GM08714 (cell line): ENCODE results near the gene BNC2.

Source experiments
- H3K4me3 ChIP-seq: fragments of 200-500 bp; sonication (Bioruptor generic); 2 replicates; pipeline ENCODE4 v1.5.1; 2014; ENCODE audit warnings: mild to moderate bottlenecking, low read length, inconsistent platforms
- ZNF274 ChIP-seq: IDR thresholded peaks from 2 replicates; pipeline ENCODE4 v1.6.1; 2012; ENCODE audit warnings: mild to moderate bottlenecking, low read depth, low read length

Gene BNC2

GRCh38 chr9:16645970-16646369 lies 224.5 kb downstream of the BNC2 start:
- no peak for TF ChIP-seq ZNF274
- H3K4me3 ChIP-seq = no peak overlapping the region

GRCh38 chr9:16642421-16643109 lies 227.9 kb downstream of the BNC2 start:
- no peak for TF ChIP-seq ZNF274
- no peak overlapping the region for H3K4me3 ChIP-seq

GRCh38 chr9:16640649-16641048 lies 229.8 kb downstream of the BNC2 start:
- no peak for TF ChIP-seq ZNF274
- no peak overlapping the region for H3K4me3 ChIP-seq

GRCh38 chr9:16639644-16640043 lies 230.8 kb downstream of the BNC2 start:
- H3K4me3 ChIP-seq = no peak overlapping the region
- TF ChIP-seq ZNF274 = no peak

- no peak for TF ChIP-seq ZNF274
- no peak overlapping the region for H3K4me3 ChIP-seq
Observed at GRCh38 chr9:16637911-16638310, 232.6 kb downstream of the BNC2 start.

GRCh38 chr9:16637218-16637617 lies 233.3 kb downstream of the BNC2 start:
- H3K4me3 ChIP-seq = no peak overlapping the region
- no peak for TF ChIP-seq ZNF274

GRCh38 chr9:16633794-16634193 lies 236.7 kb downstream of the BNC2 start:
- no peak overlapping the region for H3K4me3 ChIP-seq
- TF ChIP-seq ZNF274 = no peak

- H3K4me3 ChIP-seq = no peak overlapping the region
- no peak for TF ChIP-seq ZNF274
Observed at GRCh38 chr9:16628413-16628812, 242.1 kb downstream of the BNC2 start.

GRCh38 chr9:16627967-16628366 lies 242.5 kb downstream of the BNC2 start:
- no peak overlapping the region for H3K4me3 ChIP-seq
- TF ChIP-seq ZNF274 = no peak

- H3K4me3 ChIP-seq = no peak overlapping the region
Observed at GRCh38 chr9:16627521-16627920, 242.9 kb downstream of the BNC2 start.

GRCh38 chr9:16626577-16627130 lies 243.8 kb downstream of the BNC2 start:
- no peak overlapping the region for H3K4me3 ChIP-seq

More at GRCh38 chr9:16627521-16627920, 242.9 kb downstream of the BNC2 start:
- TF ChIP-seq ZNF274 = no peak

GRCh38 chr9:16625811-16626210 lies 244.7 kb downstream of the BNC2 start:
- no peak for TF ChIP-seq ZNF274
- H3K4me3 ChIP-seq = no peak overlapping the region

More at GRCh38 chr9:16626577-16627130, 243.8 kb downstream of the BNC2 start:
- no peak for TF ChIP-seq ZNF274

GRCh38 chr9:16625161-16625631 lies 245.3 kb downstream of the BNC2 start:
- no peak overlapping the region for H3K4me3 ChIP-seq
- TF ChIP-seq ZNF274 = no peak

GRCh38 chr9:16624744-16625117 lies 245.7 kb downstream of the BNC2 start:
- H3K4me3 ChIP-seq = no peak overlapping the region
- no peak for TF ChIP-seq ZNF274

GRCh38 chr9:16623989-16624743 lies 246.3 kb downstream of the BNC2 start:
- no peak for TF ChIP-seq ZNF274
- H3K4me3 ChIP-seq = no peak overlapping the region
